Esophagus squamous epithelium (tissue), 4 donors: ENCODE results near the gene IL17RE.

ENCODE experiments used
- POLR2A ChIP-seq, 4 donors: fragments of 450-650 bp; IDR thresholded peaks; one replicate each; pipeline ENCODE4 v1.6.1; 2017; ENCODE audit warnings: antibody characterized with exemption in 4 of 4, mild to moderate bottlenecking in 4 of 4, moderate library complexity in 3 of 4
- TF ChIP-seq, protein P1 (sequence below), 6 experiments: fragments of 450-650 bp in 4 of 6; fragments of 200-600 bp in 2 of 6; sonication (generic) in 2 of 6; IDR thresholded peaks; one replicate each; pipeline ENCODE4 v1.5.1; 2016 to 2019; ENCODE audit warnings: antibody characterized with exemption in 6 of 6, mild to moderate bottlenecking in 4 of 6, moderate library complexity in 4 of 6

DNA sequence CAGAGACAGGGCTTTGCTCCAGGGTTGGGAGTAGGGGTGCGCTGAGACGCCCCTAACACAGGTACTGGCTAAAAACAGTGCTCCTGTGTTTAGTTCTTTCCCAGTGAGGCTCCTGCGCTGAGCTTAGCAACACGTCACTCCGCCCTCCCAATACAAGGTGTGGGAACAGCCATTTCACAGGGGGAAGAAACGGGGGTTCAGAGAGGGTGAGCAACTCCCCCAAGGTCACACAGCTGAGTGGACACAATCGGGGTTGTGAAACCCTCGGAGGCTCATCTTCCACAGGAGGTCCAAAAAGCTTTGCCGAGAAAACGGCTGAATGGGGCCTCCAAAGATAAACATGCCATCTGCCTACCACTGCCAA, 48.9 kb downstream of the IL17RE start:
- TF ChIP-seq, protein P1, sequence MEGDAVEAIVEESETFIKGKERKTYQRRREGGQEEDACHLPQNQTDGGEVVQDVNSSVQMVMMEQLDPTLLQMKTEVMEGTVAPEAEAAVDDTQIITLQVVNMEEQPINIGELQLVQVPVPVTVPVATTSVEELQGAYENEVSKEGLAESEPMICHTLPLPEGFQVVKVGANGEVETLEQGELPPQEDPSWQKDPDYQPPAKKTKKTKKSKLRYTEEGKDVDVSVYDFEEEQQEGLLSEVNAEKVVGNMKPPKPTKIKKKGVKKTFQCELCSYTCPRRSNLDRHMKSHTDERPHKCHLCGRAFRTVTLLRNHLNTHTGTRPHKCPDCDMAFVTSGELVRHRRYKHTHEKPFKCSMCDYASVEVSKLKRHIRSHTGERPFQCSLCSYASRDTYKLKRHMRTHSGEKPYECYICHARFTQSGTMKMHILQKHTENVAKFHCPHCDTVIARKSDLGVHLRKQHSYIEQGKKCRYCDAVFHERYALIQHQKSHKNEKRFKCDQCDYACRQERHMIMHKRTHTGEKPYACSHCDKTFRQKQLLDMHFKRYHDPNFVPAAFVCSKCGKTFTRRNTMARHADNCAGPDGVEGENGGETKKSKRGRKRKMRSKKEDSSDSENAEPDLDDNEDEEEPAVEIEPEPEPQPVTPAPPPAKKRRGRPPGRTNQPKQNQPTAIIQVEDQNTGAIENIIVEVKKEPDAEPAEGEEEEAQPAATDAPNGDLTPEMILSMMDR (IDR thresholded peaks at IDR 0.05) = no peak
- TF ChIP-seq POLR2A (IDR thresholded peaks at IDR 0.05) = no peak
